Naive thymus-derived CD4-positive, alpha-beta T cell (primary cell): ENCODE results near the gene VCPKMT. TPM values are rescaled to one million over a fixed set of nuclear protein-coding genes. Genes with fewer than 3 reads are reported as not detected.
A peak's percentile ranks its signal among the peaks of the same experiment; 100 is the strongest.

Experiments
- ATAC-seq: fragments of 150-1000 bp; cut with Tn5 transposase; 2 replicates; pipeline ENCODE4 v1.10.0; 2021; ENCODE audit warnings: mild to moderate bottlenecking, moderate library complexity
- CTCF ChIA-PET: fragments of 350-600 bp; sonication (Branson Sonifier 250); formaldehyde crosslinking; loops from one replicate; lab custom pipeline; 2021; ENCODE audit warnings: antibody characterized with exemption; lab: Charles Lee
- POLR2A ChIA-PET: fragments of 350-600 bp; sonication (Branson Sonifier 250); formaldehyde crosslinking; loops from one replicate; lab custom pipeline; 2021; ENCODE audit warnings: antibody characterized with exemption, inconsistent platforms; lab: Charles Lee
- DNase-seq, 9 donors: peaks; one replicate each; pipeline versions ENCODE4 v3.0.0 to v3.0.0-alpha.2; 2020 to 2022; ENCODE audit warnings: mixed read lengths in 1 of 9
- H3K27ac ChIP-seq: one replicate; pipeline ENCODE4 v1.7.0; 2013; ENCODE audit warnings: mild to moderate bottlenecking, low read depth, low read length, moderate library complexity
- H3K27me3 ChIP-seq, 2 donors: one replicate each; pipeline ENCODE4 v1.7.0; 2013; ENCODE audit warnings: low read length in 2 of 2, mild to moderate bottlenecking in 2 of 2, moderate library complexity in 2 of 2; ENCODE audit not compliant: control insufficient read depth in 2 of 2, insufficient read depth in 2 of 2
- H3K36me3 ChIP-seq, 3 experiments: 1 replicate in 2 of 3; 2 replicates in 1 of 3; pipeline ENCODE4 v1.7.0; 2013; ENCODE audit warnings: low read length in 3 of 3, mild to moderate bottlenecking in 3 of 3, moderate library complexity in 1 of 3; ENCODE audit not compliant: insufficient read depth in 3 of 3, control insufficient read depth in 2 of 3
- H3K4me1 ChIP-seq, 2 donors: one replicate each; pipeline ENCODE4 v1.7.0; 2013; ENCODE audit warnings: low read length in 2 of 2, mild to moderate bottlenecking in 2 of 2, moderate library complexity in 1 of 2; ENCODE audit not compliant: control insufficient read depth in 2 of 2, insufficient read depth in 2 of 2
- H3K4me3 ChIP-seq: 2 replicates; pipeline ENCODE4 v1.7.0; 2013; ENCODE audit warnings: mild to moderate bottlenecking, low read length
- H3K9me3 ChIP-seq, 3 experiments: 1 replicate in 2 of 3; 2 replicates in 1 of 3; pipeline ENCODE4 v1.7.0; 2013; ENCODE audit warnings: low read length in 3 of 3; ENCODE audit not compliant: control insufficient read depth in 2 of 3
- H3K27ac Mint-ChIP-seq, 9 donors: one replicate each; pipeline ENCODE4 v1.8.0; 2020 to 2022; ENCODE audit warnings: mixed read lengths in 9 of 9, mild to moderate bottlenecking in 8 of 9, moderate library complexity in 5 of 9, inconsistent platforms in 2 of 9
- H3K27me3 Mint-ChIP-seq, 5 donors: one replicate each; pipeline ENCODE4 v1.8.0; 2021 to 2022; ENCODE audit warnings: mixed read lengths in 5 of 5, mild to moderate bottlenecking in 1 of 5
- H3K36me3 Mint-ChIP-seq, 5 donors: one replicate each; pipeline ENCODE4 v1.8.0; 2020 to 2022; ENCODE audit warnings: mixed read lengths in 5 of 5, mild to moderate bottlenecking in 3 of 5, inconsistent platforms in 1 of 5
- H3K4me1 Mint-ChIP-seq, 7 donors: one replicate each; pipeline ENCODE4 v1.8.0; 2020 to 2022; ENCODE audit warnings: mixed read lengths in 7 of 7, mild to moderate bottlenecking in 3 of 7, inconsistent platforms in 1 of 7
- H3K4me3 Mint-ChIP-seq, 10 donors: one replicate each; pipeline ENCODE4 v1.8.0; 2020 to 2022; ENCODE audit warnings: mild to moderate bottlenecking in 10 of 10, mixed read lengths in 10 of 10, moderate library complexity in 6 of 10, inconsistent platforms in 2 of 10
- H3K9me3 Mint-ChIP-seq, 11 donors: one replicate each; pipeline ENCODE4 v1.8.0; 2020 to 2022; ENCODE audit warnings: mixed read lengths in 11 of 11, mild to moderate bottlenecking in 4 of 11, inconsistent platforms in 1 of 11, moderate library complexity in 1 of 11
- intact Hi-C, 2 donors: fragments of 100-400 bp; cut with micrococcal nuclease; formaldehyde crosslinking; loops; one replicate each; pipeline ENCODE4 v1.15.1; 2023
- polyA plus RNA-seq, 2 donors: library from polyadenylated mRNA; unstranded; fragments of 300-500 nt; fragmentation: Illumina TruSeq; gene quantifications; one replicate each; pipeline ENCODE4 v1.2.3, GENCODE V29; 2021
- total RNA-seq, 6 experiments: library from RNA in 5 of 6; stranded (reverse) in 5 of 6; gene quantifications; 1 replicate in 5 of 6; 2 replicates in 1 of 6; pipeline ENCODE4 v1.2.3 and lab custom pipeline; 2021 to 2026

The VCPKMT gene
- total and polyA plus RNA-seq, 7 experiments from 2014 or later: 7.5 to 25.9 (median 16.4) TPM

DNA sequence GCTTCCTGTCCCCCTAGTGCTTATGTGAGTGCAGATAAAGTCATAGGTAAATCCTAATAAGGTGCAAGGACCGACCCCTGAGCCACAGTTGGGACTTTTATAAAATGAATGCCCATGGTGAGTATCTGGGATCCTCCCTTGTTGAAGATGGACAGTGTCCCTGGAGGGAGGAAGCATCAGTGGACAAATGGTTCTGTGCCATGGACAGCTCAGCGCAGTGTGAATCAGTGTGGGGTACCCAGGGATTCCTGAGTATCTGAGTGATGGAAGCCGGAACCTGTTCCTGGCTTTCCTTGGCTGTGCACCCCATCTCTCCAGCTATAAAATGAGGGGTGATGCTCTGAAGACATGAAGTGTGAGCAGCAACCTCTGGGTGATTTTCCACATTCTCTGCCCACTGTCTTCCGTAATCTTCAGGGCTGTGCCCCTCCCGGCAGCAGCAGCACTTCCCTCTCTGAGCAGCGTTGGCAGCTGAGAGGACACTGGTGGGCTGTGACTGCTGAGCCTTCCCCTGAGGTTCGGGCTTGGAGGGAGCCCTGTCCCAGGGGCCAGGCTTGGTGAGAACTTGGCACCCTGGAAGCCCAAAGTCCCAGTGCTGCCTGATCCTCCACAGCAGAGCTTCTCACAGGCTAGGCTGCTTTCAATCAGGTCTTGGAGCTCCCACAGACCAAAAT, 25.0 kb downstream of the VCPKMT start:
- intact Hi-C loops: no loop called here
- H3K27me3 Mint-ChIP-seq: no peaks in the 10 kb centered on the region
- Histone ChIP-seq H3K4me3 (no peak overlapping the region), H3K27ac (peak overlapping the region; percentile 21), H3K4me1 (peaks cover 44 to 70% of the 10 kb centered on the region in 2 donors), H3K27me3 (no peaks in the 10 kb centered on the region), H3K36me3 (no peaks in the 10 kb centered on the region), H3K9me3 (no peaks in the 10 kb centered on the region)
- peak overlapping the region in 8 of 9 donors; percentile 4 to 97 (median 80) for H3K27ac Mint-ChIP-seq
- peaks cover 0 to 24% (median 4%) of the 10 kb centered on the region in 5 donors for H3K36me3 Mint-ChIP-seq
- DNase-seq (no peak), ATAC-seq (peak; percentile 38)
- ChIA-PET CTCF (interaction anchor here (0.9 to 2.2 kb wide), 4 partner anchors 9 to 239 kb away, joined by 3 to 15 read pairs (median 4); partner anchors contain the start of gene NEMF), POLR2A (interaction anchor here (0.5 to 22.1 kb wide), 13 partner anchors 9 to 226 kb away, joined by 3 to 328 read pairs (median 5); partner anchors contain the start of gene ARF6)
- peaks cover 60 to 96% (median 80%) of the 10 kb centered on the region in 7 donors for H3K4me1 Mint-ChIP-seq
- peak overlapping the region in 5 of 10 donors; percentile 10 to 55 (median 50) for H3K4me3 Mint-ChIP-seq
- H3K9me3 Mint-ChIP-seq: peaks cover 0 to 2% (median 0%) of the 10 kb centered on the region in 11 donors

DNA sequence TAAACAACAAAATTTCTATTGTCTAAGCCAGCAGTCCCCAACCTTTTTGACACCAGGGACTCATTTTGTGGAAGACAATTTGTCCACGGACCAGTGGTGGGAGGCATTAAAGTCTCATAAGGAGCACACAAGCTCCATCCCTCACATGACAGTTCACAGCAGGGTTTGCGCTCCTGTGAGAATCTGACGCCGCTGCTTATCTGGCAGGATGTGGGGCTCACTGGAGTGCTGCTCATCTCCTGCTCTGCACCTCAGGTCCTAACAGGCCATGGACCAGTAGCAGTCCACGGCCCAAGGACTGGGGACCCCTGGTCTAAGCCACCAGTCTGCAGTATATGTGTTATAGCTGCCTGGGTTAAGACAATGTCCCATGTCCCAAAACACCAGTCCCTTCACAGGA, 27.2 kb downstream of the VCPKMT start:
- H3K27ac Mint-ChIP-seq: peak overlapping the region; percentile 30 to 92 (median 87)
- peak overlapping the region in 8 of 10 donors; percentile 4 to 81 (median 62) for H3K4me3 Mint-ChIP-seq
- POLR2A ChIA-PET: interaction anchor here (0.6 to 22.1 kb wide), 12 partner anchors 7 to 237 kb away, joined by 3 to 328 read pairs (median 8); partner anchors contain the start of genes NEMF and VCPKMT
- intact Hi-C loops: no loop called here
- Histone ChIP-seq H3K4me1 (peaks cover 52 to 79% of the 10 kb centered on the region in 2 donors), H3K27me3 (no peaks in the 10 kb centered on the region), H3K36me3 (no peaks in the 10 kb centered on the region), H3K9me3 (no peaks in the 10 kb centered on the region), H3K4me3 (no peak overlapping the region), H3K27ac (peak overlapping the region; percentile 36)
- H3K4me1 Mint-ChIP-seq: peaks cover 63 to 96% (median 91%) of the 10 kb centered on the region in 7 donors
- H3K9me3 Mint-ChIP-seq: peaks cover 0 to 2% (median 0%) of the 10 kb centered on the region in 11 donors
- ATAC-seq: peak; percentile 39
- H3K27me3 Mint-ChIP-seq: no peaks in the 10 kb centered on the region
- peaks cover 0 to 33% (median 4%) of the 10 kb centered on the region in 5 donors for H3K36me3 Mint-ChIP-seq
- CTCF ChIA-PET: interaction anchor here (0.6 to 3.3 kb wide), 5 partner anchors 13 to 227 kb away, joined by 3 to 15 read pairs (median 6); no protein-coding TSS in a partner anchor
- DNase-seq: peak in 5 of 9 donors; percentile 34 to 43 (median 38)

DNA sequence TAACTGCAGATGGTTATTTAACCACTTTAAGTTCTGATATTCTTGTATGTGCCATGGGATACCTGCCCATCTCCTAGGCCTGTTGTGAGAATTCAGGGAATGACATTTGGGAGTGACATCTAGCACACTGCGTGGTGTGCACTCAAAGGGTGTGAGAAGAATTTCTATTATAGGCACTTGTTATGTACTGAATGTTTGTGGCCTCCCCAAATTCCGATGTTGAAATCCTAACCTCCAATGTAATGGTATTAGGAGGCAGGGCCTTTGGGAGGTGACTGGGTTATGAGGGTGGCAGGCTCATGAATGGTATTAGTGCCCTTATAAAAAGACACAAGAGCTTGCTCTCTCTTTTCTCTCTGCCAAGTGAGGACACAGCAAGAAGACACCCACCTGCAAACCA, 27.6 kb downstream of the VCPKMT start:
- Histone ChIP-seq H3K4me1 (peaks cover 57 to 84% of the 10 kb centered on the region in 2 donors), H3K27me3 (no peaks in the 10 kb centered on the region), H3K4me3 (no peak overlapping the region), H3K9me3 (no peaks in the 10 kb centered on the region), H3K27ac (peak overlapping the region; percentile 36), H3K36me3 (no peaks in the 10 kb centered on the region)
- ATAC-seq (no peak), DNase-seq (no peak)
- CTCF ChIA-PET: interaction anchor here (1.0 to 3.7 kb wide), 6 partner anchors 13 to 236 kb away, joined by 3 to 18 read pairs (median 10); partner anchors contain the start of gene NEMF
- intact Hi-C loops: no loop called here
- POLR2A ChIA-PET: interaction anchor here (0.6 to 22.1 kb wide), 13 partner anchors 11 to 236 kb away, joined by 3 to 328 read pairs (median 7); partner anchors contain the start of genes NEMF and VCPKMT
- peak overlapping the region in 9 of 10 donors; percentile 4 to 81 (median 61) for H3K4me3 Mint-ChIP-seq
- peak overlapping the region; percentile 30 to 92 (median 87) for H3K27ac Mint-ChIP-seq
- H3K9me3 Mint-ChIP-seq: peaks cover 0 to 2% (median 0%) of the 10 kb centered on the region in 11 donors
- peaks cover 60 to 95% (median 90%) of the 10 kb centered on the region in 7 donors for H3K4me1 Mint-ChIP-seq
- H3K27me3 Mint-ChIP-seq: no peaks in the 10 kb centered on the region
- H3K36me3 Mint-ChIP-seq: peaks cover 0 to 33% (median 4%) of the 10 kb centered on the region in 5 donors

DNA sequence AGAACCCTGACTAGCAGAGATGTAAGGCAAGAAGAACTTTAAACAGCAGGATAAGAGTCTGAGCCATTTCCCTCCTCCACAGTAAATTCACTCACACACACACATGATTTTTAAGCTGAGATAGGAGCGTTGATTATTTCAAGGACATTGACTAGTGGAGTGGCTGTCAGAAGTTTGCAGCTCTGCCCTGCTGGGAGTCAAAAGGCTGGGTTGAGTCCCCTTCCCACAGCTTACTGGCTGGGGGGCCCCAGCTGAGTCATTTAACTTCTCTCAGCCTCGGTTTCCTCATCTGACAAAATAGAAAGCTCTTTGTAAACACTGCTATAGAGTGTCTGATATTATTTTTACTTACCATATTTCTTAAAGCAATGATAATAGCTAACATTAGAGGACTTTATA, 28.3 kb downstream of the VCPKMT start:
- H3K4me3 Mint-ChIP-seq: peak overlapping the region in 8 of 10 donors; percentile 46 to 81 (median 67)
- intact Hi-C loops: no loop called here

DNA sequence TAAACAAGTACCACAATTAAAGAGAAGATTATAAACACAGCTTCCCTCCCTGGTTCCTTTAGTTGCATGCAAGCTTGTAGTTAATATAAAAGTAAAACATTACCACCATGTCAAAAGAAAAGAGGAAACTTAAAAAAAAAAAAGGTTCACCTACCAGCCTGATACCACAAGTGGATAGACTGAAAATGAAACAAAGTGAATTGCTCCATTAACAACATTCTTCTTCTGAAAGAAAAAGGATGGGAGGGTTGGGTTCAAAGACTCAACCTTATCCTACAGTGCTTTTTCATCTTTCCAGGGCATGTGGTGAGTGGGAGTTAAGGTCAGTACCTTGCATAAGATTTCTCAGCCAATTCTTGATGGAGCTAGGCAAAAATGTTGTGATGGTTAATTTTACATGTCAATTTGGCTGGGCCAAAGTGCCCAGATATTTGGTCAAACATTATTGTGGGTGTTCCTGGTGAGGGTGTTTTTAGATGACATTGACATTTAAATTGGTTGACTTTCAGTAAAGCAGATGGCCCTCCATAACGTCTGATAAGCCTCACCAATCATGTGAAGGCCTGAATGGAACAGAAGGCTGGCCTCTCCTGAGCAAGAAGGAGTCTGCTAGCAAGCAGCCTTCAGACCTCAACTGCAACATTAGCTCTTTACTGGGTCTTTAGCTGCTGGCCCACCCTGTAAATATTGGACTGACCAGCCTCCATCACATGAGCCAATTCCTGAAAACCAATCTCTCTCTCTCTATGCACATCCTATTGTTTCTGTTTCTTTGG, 28.8 kb downstream of the VCPKMT start:
- ATAC-seq: no peak
- peak overlapping the region; percentile 68 for H3K27ac ChIP-seq

More for the DNA sequence above, 28.3 kb downstream of the VCPKMT start:
- Histone ChIP-seq H3K36me3 (no peaks in the 10 kb centered on the region), H3K4me1 (peaks cover 63 to 86% of the 10 kb centered on the region in 2 donors), H3K9me3 (no peaks in the 10 kb centered on the region), H3K27ac (peak overlapping the region; percentile 68), H3K27me3 (no peaks in the 10 kb centered on the region), H3K4me3 (no peak overlapping the region)
- Mint-ChIP-seq H3K9me3 (no peaks in the 10 kb centered on the region), H3K4me1 (peaks cover 61 to 95% (median 89%) of the 10 kb centered on the region in 7 donors), H3K36me3 (peaks cover 0 to 31% (median 4%) of the 10 kb centered on the region in 5 donors), H3K27ac (peak overlapping the region; percentile 83 to 94 (median 89)), H3K27me3 (no peaks in the 10 kb centered on the region)
- ChIA-PET CTCF (interaction anchor here (0.7 to 3.7 kb wide), 6 partner anchors 14 to 236 kb away, joined by 3 to 18 read pairs (median 10); partner anchors contain the start of gene NEMF), POLR2A (interaction anchor here (0.8 to 22.1 kb wide), 12 partner anchors 12 to 236 kb away, joined by 3 to 328 read pairs (median 7); partner anchors contain the start of genes NEMF and VCPKMT)
- no peak for ATAC-seq
- no peak for DNase-seq

More for the DNA sequence above, 28.8 kb downstream of the VCPKMT start:
- CTCF ChIA-PET: interaction anchor here (0.6 to 3.7 kb wide), 8 partner anchors 14 to 235 kb away, joined by 3 to 18 read pairs (median 5); partner anchors contain the start of gene NEMF
- Histone ChIP-seq H3K4me3 (peak overlapping the region; percentile 25), H3K9me3 (no peaks in the 10 kb centered on the region), H3K36me3 (no peaks in the 10 kb centered on the region), H3K27me3 (no peaks in the 10 kb centered on the region), H3K4me1 (peaks cover 69 to 88% of the 10 kb centered on the region in 2 donors)
- intact Hi-C loops: loop anchor here in 1 of 2 donors (1.0 kb wide), 1 partner anchor 9 kb away; no protein-coding TSS in a partner anchor
- Mint-ChIP-seq H3K9me3 (no peaks in the 10 kb centered on the region), H3K4me1 (peaks cover 62 to 95% (median 91%) of the 10 kb centered on the region in 7 donors), H3K27ac (peak overlapping the region; percentile 83 to 94 (median 89)), H3K36me3 (peaks cover 0 to 31% (median 4%) of the 10 kb centered on the region in 5 donors), H3K27me3 (no peaks in the 10 kb centered on the region), H3K4me3 (peak overlapping the region; percentile 2 to 81 (median 67))
- POLR2A ChIA-PET: interaction anchor here (0.8 to 22.1 kb wide), 18 partner anchors 13 to 235 kb away, joined by 3 to 328 read pairs (median 6); partner anchors contain the start of genes NEMF and VCPKMT
- DNase-seq: peak in 6 of 9 donors; percentile 34 to 71 (median 66)
